GM21447 (cell line): Measurements from ENCODE around the gene ZNF407.

Source experiments
- ATAC-seq: cut with Tn5 transposase; IDR thresholded peaks from one replicate; pipeline ENCODE4 v1.9.1; 2021; ENCODE audit not compliant: unreplicated experiment

Gene ZNF407

GRCh38 chr18:74669136-74669798, 71.6 kb downstream of the ZNF407 start:
- ATAC-seq = no peak

- no peak for ATAC-seq
Observed at GRCh38 chr18:74672371-74672770, 74.7 kb downstream of the ZNF407 start.

GRCh38 chr18:74674487-74674886, 76.8 kb downstream of the ZNF407 start:
- no peak for ATAC-seq

- ATAC-seq = peak; percentile 79
Observed at GRCh38 chr18:74679006-74679678, 81.5 kb downstream of the ZNF407 start.

GRCh38 chr18:74679679-74680076, 82.0 kb downstream of the ZNF407 start:
- no peak for ATAC-seq

- no peak for ATAC-seq
Observed at GRCh38 chr18:74682141-74682990, 84.7 kb downstream of the ZNF407 start.

GRCh38 chr18:74682991-74683297, 85.3 kb downstream of the ZNF407 start:
- ATAC-seq = no peak

- ATAC-seq = no peak
Observed at GRCh38 chr18:74683573-74683972, 85.9 kb downstream of the ZNF407 start.

- ATAC-seq = no peak
Observed at GRCh38 chr18:74689251-74689650, 91.6 kb downstream of the ZNF407 start.

- no peak for ATAC-seq
Observed at GRCh38 chr18:74692367-74693013, 94.8 kb downstream of the ZNF407 start.

GRCh38 chr18:74694436-74694835, 96.8 kb downstream of the ZNF407 start:
- ATAC-seq = no peak

GRCh38 chr18:74695170-74695569, 97.5 kb downstream of the ZNF407 start:
- no peak for ATAC-seq

- no peak for ATAC-seq
Observed at GRCh38 chr18:74698881-74699280, 101.2 kb downstream of the ZNF407 start.

- ATAC-seq = no peak
Observed at GRCh38 chr18:74699455-74699854, 101.8 kb downstream of the ZNF407 start.

- ATAC-seq = no peak
Observed at GRCh38 chr18:74702950-74703349, 105.3 kb downstream of the ZNF407 start.

GRCh38 chr18:74708169-74708568, 110.5 kb downstream of the ZNF407 start:
- ATAC-seq = no peak

GRCh38 chr18:74709452-74709851, 111.8 kb downstream of the ZNF407 start:
- ATAC-seq = no peak

GRCh38 chr18:74714120-74714519, 116.5 kb downstream of the ZNF407 start:
- no peak for ATAC-seq

GRCh38 chr18:74714791-74715190, 117.1 kb downstream of the ZNF407 start:
- ATAC-seq = no peak

- no peak for ATAC-seq
Observed at GRCh38 chr18:74715306-74715705, 117.6 kb downstream of the ZNF407 start.

GRCh38 chr18:74715865-74716712, 118.4 kb downstream of the ZNF407 start:
- no peak for ATAC-seq
